K562 (cell line): ENCODE results near the gene TJP3. TPM values are rescaled to one million over a fixed set of nuclear protein-coding genes. Genes with fewer than 3 reads are reported as not detected.

ENCODE experiments used
- ATAC-seq: fragments of 200-7000 bp; cut with Tn5 transposase; 3 replicates; pipeline ENCODE4 v1.9.1; 2020; ENCODE audit warnings: moderate library complexity
- BruUV-seq: library from RNA; stranded (reverse); fragments of 400-500 nt; replicated peaks from 2 replicates; lab custom pipeline; 2021; lab: Mats Ljungman, UMichigan
- CTCF ChIA-PET: fragments of 300-600 bp; formaldehyde crosslinking; extraction: SDS; loops from one replicate; lab custom pipeline; 2021; ENCODE audit warnings: low intra/inter-chr PET ratio; lab: Yijun Ruan, JAX
- POLR2A ChIA-PET: fragments of 300-600, 350-650 bp; sonication (Branson Sonifier 250); formaldehyde crosslinking; extraction: SDS; loops from one replicate; lab custom pipeline; 2021; ENCODE audit warnings: antibody characterized with exemption, inconsistent platforms; lab: Yijun Ruan, JAX
- DNase-seq, 4 experiments: peaks; one replicate each; pipeline versions ENCODE4 v3.0.0 to v3.0.0-alpha.2; 2011 to 2018; ENCODE audit warnings: low spot score in 3 of 4, mixed read lengths in 3 of 4; ENCODE audit errors: extremely low read depth in 1 of 4
- FAIRE-seq: peaks from 2 replicates; lab custom pipeline; 2011; peaks lifted over from hg19 to GRCh38; lab: Jason Lieb, UNC
- H2AFZ ChIP-seq: 2 replicates; pipeline ENCODE4 v1.6.0; 2011; ENCODE audit warnings: low read depth, low read length, control low read depth, inconsistent platforms
- H3K27ac ChIP-seq: fragments of 200-600 bp; 3 replicates; pipeline ENCODE4 v1.8.0; 2011; ENCODE audit warnings: low read depth, mild to moderate bottlenecking, control low read depth, inconsistent platforms, low read length, moderate library complexity, mixed read lengths; ENCODE audit errors: extremely low read depth
- H3K27me3 ChIP-seq, 2 experiments: fragments of 300-600 bp in 1 of 2; 2 replicates in 1 of 2; 3 replicates in 1 of 2; pipeline versions ENCODE4 v1.6.0 to v1.8.0; 2011; ENCODE audit warnings: inconsistent platforms in 2 of 2, low read length in 2 of 2, mild to moderate bottlenecking in 1 of 2, mixed read lengths in 1 of 2, moderate library complexity in 1 of 2; ENCODE audit not compliant: control insufficient read depth in 2 of 2, insufficient read depth in 2 of 2
- H3K36me3 ChIP-seq: fragments of 300-600 bp; 3 replicates; pipeline ENCODE4 v1.8.0; 2011; ENCODE audit warnings: mild to moderate bottlenecking, low read length, inconsistent platforms; ENCODE audit not compliant: control insufficient read depth, insufficient read depth
- H3K4me1 ChIP-seq, 2 experiments: fragments of 200-600 bp in 1 of 2; replicated peaks in 1 of 2; 2 replicates in 1 of 2; 3 replicates in 1 of 2; pipeline versions ENCODE4 v1.5.1 to v1.8.0; 2011; ENCODE audit warnings: inconsistent platforms in 2 of 2, low read length in 2 of 2, mild to moderate bottlenecking in 1 of 2, mixed read lengths in 1 of 2, moderate library complexity in 1 of 2; ENCODE audit not compliant: control insufficient read depth in 2 of 2, insufficient read depth in 2 of 2
- H3K4me2 ChIP-seq: 2 replicates; pipeline ENCODE4 v1.6.1; 2011; ENCODE audit warnings: low read length, control low read depth, inconsistent platforms, mixed read lengths; ENCODE audit not compliant: insufficient read depth
- H3K4me3 ChIP-seq: fragments of 200-600 bp; sonication (generic), shearing (Covaris generic); 2 replicates; pipeline ENCODE4 v1.5.1; 2016; ENCODE audit warnings: control low read depth, inconsistent platforms
- H3K79me2 ChIP-seq: fragments of 200-600 bp; 3 replicates; pipeline ENCODE4 v1.8.0; 2011; ENCODE audit warnings: low read length, inconsistent platforms; ENCODE audit not compliant: control insufficient read depth, insufficient read depth
- H3K9ac ChIP-seq, 2 experiments: 2 replicates each; pipeline versions ENCODE4 v1.6.0 to v1.6.1; 2011; ENCODE audit warnings: low read depth in 2 of 2, low read length in 2 of 2, control low read depth in 1 of 2, inconsistent platforms in 1 of 2, mild to moderate bottlenecking in 1 of 2, mixed read lengths in 1 of 2; ENCODE audit not compliant: insufficient read depth in 1 of 2
- H3K9me1 ChIP-seq: one replicate; pipeline ENCODE4 v1.6.0; 2011; ENCODE audit warnings: inconsistent platforms, mild to moderate bottlenecking, low read length, moderate library complexity; ENCODE audit not compliant: control insufficient read depth, insufficient read depth
- H3K9me3 ChIP-seq: replicated peaks from 2 replicates; pipeline ENCODE4 v1.5.1; 2011; ENCODE audit warnings: low read depth, low read length, inconsistent platforms; ENCODE audit not compliant: control insufficient read depth, insufficient read depth
- H4K20me1 ChIP-seq: replicated peaks from 2 replicates; pipeline ENCODE4 v1.6.1; 2011; ENCODE audit warnings: low read length, inconsistent platforms, mixed read lengths; ENCODE audit not compliant: control insufficient read depth, insufficient read depth
- ETS1 ChIP-seq: conservative IDR thresholded peaks from 2 replicates; pipeline ENCODE4 v1.6.1; 2011; ENCODE audit warnings: low read depth, mild to moderate bottlenecking, low read length; ENCODE audit not compliant: control insufficient read depth
- IFI16 ChIP-seq: fragments of 250-450 bp; sonication (Bioruptor Pico); IDR thresholded peaks from 2 replicates; pipeline ENCODE4 v2.1.2; 2022; ENCODE audit warnings: mild to moderate bottlenecking, inconsistent platforms
- NFATC3 ChIP-seq: fragments of 450-650 bp; IDR thresholded peaks from 2 replicates; pipeline ENCODE4 v1.6.1; 2017; ENCODE audit warnings: mild to moderate bottlenecking
- PHB ChIP-seq: fragments of 250-450 bp; sonication (Bioruptor Pico); IDR thresholded peaks from 2 replicates; pipeline ENCODE4 v1.5.0; 2021
- TFE3 ChIP-seq: fragments of 450-650 bp; formaldehyde crosslinking; IDR thresholded peaks from 2 replicates; pipeline ENCODE4 v1.4.0; 2020; ENCODE audit warnings: mild to moderate bottlenecking, mixed read lengths
- TRIM28 ChIP-seq: fragments of 450-650 bp; IDR thresholded peaks from 2 replicates; pipeline ENCODE4 v1.6.1; 2017
- TSC22D4 ChIP-seq: fragments of 450-650 bp; IDR thresholded peaks from 2 replicates; pipeline ENCODE4 v1.6.1; 2016; ENCODE audit warnings: missing genetic modification characterization, missing biosample characterization, control low read depth
- ZNF75A ChIP-seq: fragments of 450-650 bp; formaldehyde crosslinking; IDR thresholded peaks from 2 replicates; pipeline ENCODE4 v1.4.0; 2020; ENCODE audit warnings: mild to moderate bottlenecking
- WGBS: fragments of 100-300 bp; shearing (Covaris generic); methylation state at CpG from one replicate; pipeline ENCODE4 v1.1.6; 2016; ENCODE audit warnings: low coverage, mixed read lengths; ENCODE audit not compliant: insufficient coverage; ENCODE audit errors: missing lambda C conversion rate; 5-methylcytosine and 5-hydroxymethylcytosine counted together
- in situ Hi-C: fragments of 300-500 bp; cut with MboI; formaldehyde crosslinking; loops from 4 replicates; pipeline ENCODE4 v1.15.0; 2018; ENCODE audit warnings: inconsistent platforms, mixed read lengths
- intact Hi-C: fragments of 100-400 bp; cut with micrococcal nuclease; formaldehyde crosslinking; loops from 2 replicates; pipeline ENCODE4 v1.14.2; 2022
- polyA plus RNA-seq, 8 experiments: library from polyadenylated mRNA; depleted of rRNA in 4 of 8; stranded (reverse) in 5 of 8; unstranded in 3 of 8; fragments of >200 nt; fragmentation: Nextera tagmentation in 2 of 8; fragmentation: Illumina TruSeq in 1 of 8; extraction: Ambion mirVana in 2 of 8; extraction: Trizol in 1 of 8; gene quantifications; 2 replicates each; pipeline versions ENCODE4 v1.2.1 to v1.2.3, GENCODE V29; 2011 to 2014; ENCODE audit warnings: inconsistent platforms in 1 of 8, missing spikeins in 1 of 8
- total RNA-seq, 7 experiments: library from RNA; depleted of rRNA in 6 of 7; stranded (reverse); fragments of >200 nt in 6 of 7; fragmentation: Illumina TruSeq in 2 of 7; extraction: Trizol in 2 of 7; gene quantifications; 2 replicates each; pipeline versions ENCODE4 v1.2.1 to v1.2.3, GENCODE V29; 2011 to 2021; ENCODE audit warnings: low replicate concordance in 1 of 7

The TJP3 gene
- total and polyA plus RNA-seq, 9 of the 15 experiments (the other 6 are each of a cell fraction or from before 2014, with no cell fraction given), result 0.11 to 2.4 (median 0.57) TPM; not detected in 1

- CTCF ChIA-PET, result no interaction called here
- peak overlapping the region in 1 of 2 experiments; percentile 71; a peak in 1 of 4 replicates for H3K9ac ChIP-seq
- peaks cover 31% of the 10 kb centered on the region for H4K20me1 ChIP-seq
- H3K4me2 ChIP-seq, result no peak overlapping the region
- in situ Hi-C loops, result no loop called here
- H3K4me1 ChIP-seq, result peaks cover 25 to 52% of the 10 kb centered on the region in 2 experiments
- H2AFZ ChIP-seq, result no peak overlapping the region
- H3K36me3 ChIP-seq, result peaks cover 21% of the 10 kb centered on the region; the same call in 1 of the 3 replicates
- no peak for TF ChIP-seq ETS1
- TF ChIP-seq ZNF75A (CRISPR knock-in tag), result no peak
- TF ChIP-seq TRIM28, result no peak
- no peak for TF ChIP-seq IFI16 (CRISPR knock-in tag)
- no peak for TF ChIP-seq TSC22D4 (tag)
- no peak for TF ChIP-seq NFATC3
- no peak for TF ChIP-seq PHB (CRISPR knock-in tag)
- no peak for TF ChIP-seq TFE3 (CRISPR knock-in tag)
- peak overlapping the region; percentile 35; the same call in 1 of the 3 replicates for H3K27ac ChIP-seq
- ATAC-seq, result no peak
- peaks cover 9% of the 10 kb centered on the region for H3K9me1 ChIP-seq
- no peak for FAIRE-seq
- H3K27me3 ChIP-seq, result no peaks in the 10 kb centered on the region
- H3K4me3 ChIP-seq, result no peak overlapping the region
- H3K9me3 ChIP-seq, result no peaks in the 10 kb centered on the region
- peaks cover 41% of the 10 kb centered on the region for H3K79me2 ChIP-seq
- POLR2A ChIA-PET, result interaction anchor here (0.8 kb wide), 1 partner anchor 14 kb away, joined by 3 read pairs; no protein-coding TSS in a partner anchor
- 88% methylated on average over 7 of the region's 10 CpGs for WGBS
- intact Hi-C loops, result no loop called here
- BruUV-seq, result no TSS peak
- DNase-seq, result no peak
Measured at GRCh38 chr19:3682286-3682685, 25.9 kb upstream of the TJP3 start.
